A549 (cell line): ENCODE data around the gene ZNF467.

Experiments
- TF ChIP-seq, protein P1 (sequence below): fragments of >200 bp; sonication (Bioruptor Twin); formaldehyde crosslinking; IDR thresholded peaks from 3 replicates; pipeline ENCODE4 v1.6.1; 2016
- TF ChIP-seq, protein P2 (sequence below): IDR thresholded peaks from 2 replicates; pipeline ENCODE4 v1.6.1; 2012

DNA sequence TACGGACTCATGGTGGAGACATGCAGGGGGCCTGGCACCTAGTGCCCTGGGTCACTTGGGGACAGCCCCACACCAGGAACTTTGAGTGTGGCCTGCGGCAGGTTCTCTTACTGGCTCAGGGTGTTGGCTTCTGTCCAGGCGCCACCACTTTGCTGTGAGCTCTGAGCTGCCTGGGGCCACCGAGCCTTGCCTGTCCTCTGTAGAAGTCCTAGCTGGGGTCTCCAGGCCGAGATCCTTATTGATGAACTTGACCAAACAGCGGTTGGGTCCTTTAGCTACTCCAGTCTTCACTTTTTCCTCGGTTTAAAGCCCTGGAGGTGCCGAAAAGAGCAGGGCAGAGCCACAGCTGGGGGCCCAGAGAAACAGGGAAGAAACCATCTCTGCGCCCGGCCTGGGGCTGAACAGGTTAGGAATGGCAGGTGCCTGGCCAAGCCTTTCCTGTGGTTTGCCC, 41.3 kb downstream of the ZNF467 start:
- TF ChIP-seq, protein P1, sequence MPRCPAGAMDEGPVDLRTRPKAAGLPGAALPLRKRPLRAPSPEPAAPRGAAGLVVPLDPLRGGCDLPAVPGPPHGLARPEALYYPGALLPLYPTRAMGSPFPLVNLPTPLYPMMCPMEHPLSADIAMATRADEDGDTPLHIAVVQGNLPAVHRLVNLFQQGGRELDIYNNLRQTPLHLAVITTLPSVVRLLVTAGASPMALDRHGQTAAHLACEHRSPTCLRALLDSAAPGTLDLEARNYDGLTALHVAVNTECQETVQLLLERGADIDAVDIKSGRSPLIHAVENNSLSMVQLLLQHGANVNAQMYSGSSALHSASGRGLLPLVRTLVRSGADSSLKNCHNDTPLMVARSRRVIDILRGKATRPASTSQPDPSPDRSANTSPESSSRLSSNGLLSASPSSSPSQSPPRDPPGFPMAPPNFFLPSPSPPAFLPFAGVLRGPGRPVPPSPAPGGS = no peak
- TF ChIP-seq, protein P2, sequence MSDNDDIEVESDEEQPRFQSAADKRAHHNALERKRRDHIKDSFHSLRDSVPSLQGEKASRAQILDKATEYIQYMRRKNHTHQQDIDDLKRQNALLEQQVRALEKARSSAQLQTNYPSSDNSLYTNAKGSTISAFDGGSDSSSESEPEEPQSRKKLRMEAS = no peak
